HepG2 (cell line): ENCODE results near the gene ALG3. TPM values are rescaled to one million over a fixed set of nuclear protein-coding genes. Genes with fewer than 3 reads are reported as not detected.

Source experiments
- ATAC-seq: fragments of 200-7000 bp; cut with Tn5 transposase; 3 replicates; pipeline ENCODE4 v1.9.1; 2020; ENCODE audit warnings: mild to moderate bottlenecking, moderate library complexity
- BruUV-seq: library from RNA; stranded (reverse); fragments of 400-500 nt; replicated peaks from 2 replicates; lab custom pipeline; 2021; lab: Mats Ljungman, UMichigan
- CTCF ChIA-PET: fragments of 300-600 bp; formaldehyde crosslinking; extraction: SDS; loops from one replicate; lab custom pipeline; 2021; ENCODE audit warnings: low total read pairs, inconsistent platforms, low intra/inter-chr PET ratio; lab: Yijun Ruan, JAX
- POLR2A ChIA-PET: fragments of 350-600 bp; sonication (Branson Sonifier 250); formaldehyde crosslinking; loops from one replicate; lab custom pipeline; 2020; ENCODE audit warnings: antibody characterized with exemption, inconsistent platforms; lab: Yijun Ruan, JAX
- DNase-seq: peaks from one replicate; pipeline ENCODE4 v3.0.0-alpha.2; 2015; ENCODE audit warnings: low spot score
- FAIRE-seq: peaks from 3 replicates; lab custom pipeline; 2011; peaks lifted over from hg19 to GRCh38; lab: Jason Lieb, UNC
- H2AFZ ChIP-seq: one replicate; pipeline ENCODE4 v1.6.1; 2011; ENCODE audit warnings: low read length, inconsistent platforms
- H3K27ac ChIP-seq: fragments of 300-600 bp; 3 replicates; pipeline ENCODE4 v1.8.0; 2011; ENCODE audit warnings: mixed run types, mild to moderate bottlenecking, mixed read lengths, low read length, inconsistent platforms; ENCODE audit not compliant: insufficient read depth; ENCODE audit errors: extremely low read length
- H3K27me3 ChIP-seq, 2 experiments: fragments of 200-600 bp in 1 of 2; 2 replicates in 1 of 2; 3 replicates in 1 of 2; pipeline versions ENCODE4 v1.6.0 to v1.8.0; 2011; ENCODE audit warnings: low read length in 2 of 2, mild to moderate bottlenecking in 2 of 2, moderate library complexity in 2 of 2, inconsistent platforms in 1 of 2; ENCODE audit not compliant: insufficient read depth in 2 of 2, control insufficient read depth in 1 of 2
- H3K36me3 ChIP-seq, 2 experiments: fragments of 200-600 bp in 1 of 2; replicated peaks in 1 of 2; 2 replicates in 1 of 2; 3 replicates in 1 of 2; pipeline versions ENCODE4 v1.5.1 to v1.8.0; 2011; ENCODE audit warnings: low read length in 2 of 2, inconsistent platforms in 1 of 2; ENCODE audit not compliant: insufficient read depth in 2 of 2, control insufficient read depth in 1 of 2
- H3K4me1 ChIP-seq: 2 replicates; pipeline ENCODE4 v1.5.1; 2012; ENCODE audit warnings: low read length, inconsistent platforms; ENCODE audit not compliant: insufficient read depth
- H3K4me2 ChIP-seq: 2 replicates; pipeline ENCODE4 v1.6.0; 2011; ENCODE audit warnings: low read depth, low read length, inconsistent platforms
- H3K4me3 ChIP-seq, 3 experiments: fragments of 200-600 bp in 1 of 3; sonication (generic), shearing (Covaris generic) in 1 of 3; replicated peaks in 1 of 3; 2 replicates each; pipeline ENCODE4 v1.5.1; 2011 to 2016; ENCODE audit warnings: low read length in 3 of 3, inconsistent platforms in 2 of 3, low read depth in 2 of 3, mild to moderate bottlenecking in 2 of 3, control low read depth in 1 of 3, mixed read lengths in 1 of 3; ENCODE audit not compliant: insufficient read depth in 1 of 3
- H3K79me2 ChIP-seq: one replicate; pipeline ENCODE4 v1.6.1; 2011; ENCODE audit warnings: low read length, inconsistent platforms; ENCODE audit not compliant: insufficient read depth
- H3K9ac ChIP-seq: 2 replicates; pipeline ENCODE4 v1.6.0; 2011; ENCODE audit warnings: mild to moderate bottlenecking, low read depth, low read length, inconsistent platforms; ENCODE audit not compliant: insufficient read depth
- H3K9me3 ChIP-seq: 2 replicates; pipeline ENCODE4 v1.5.1; 2012; ENCODE audit warnings: mild to moderate bottlenecking, low read length
- H4K20me1 ChIP-seq: 2 replicates; pipeline ENCODE4 v1.6.0; 2011; ENCODE audit warnings: inconsistent platforms, mild to moderate bottlenecking, low read length, moderate library complexity; ENCODE audit not compliant: insufficient read depth
- WGBS: methylation state at CpG from one replicate; pipeline ENCODE4 v1.1.6; 2017; ENCODE audit warnings: low lambda C conversion rate; 5-methylcytosine and 5-hydroxymethylcytosine counted together
- in situ Hi-C: cut with HindIII; loops from 2 replicates; pipeline ENCODE4 v1.10.0; 2017; ENCODE audit warnings: low pct_unique_long_range_greater_than_20kb; ENCODE audit not compliant: extremely low pct_ligation_motif_present
- intact Hi-C: fragments of 100-400 bp; cut with micrococcal nuclease; formaldehyde crosslinking; loops from one replicate; pipeline ENCODE4 v1.10.0; 2022; ENCODE audit not compliant: unreplicated experiment
- polyA plus RNA-seq, 8 experiments: library from polyadenylated mRNA; depleted of rRNA in 3 of 8; stranded (reverse) in 7 of 8; unstranded in 1 of 8; fragments of >200 nt; fragmentation: Illumina TruSeq in 4 of 8; extraction: Trizol in 4 of 8; gene quantifications; 2 replicates each; pipeline versions ENCODE4 v1.2.1 to v1.2.3, GENCODE V29; 2011 to 2016; ENCODE audit warnings: low read depth in 4 of 8, missing spikeins in 1 of 8, mixed read lengths in 1 of 8; ENCODE audit not compliant: insufficient read depth in 1 of 8
- total RNA-seq, 5 experiments: library from RNA; depleted of rRNA; stranded (reverse); fragments of >200 nt; fragmentation: Illumina TruSeq; extraction: Trizol; gene quantifications; 2 replicates each; pipeline ENCODE4 v1.2.3, GENCODE V29; 2016; ENCODE audit warnings: low read depth in 1 of 5
- TF ChIP-seq, protein P1 (sequence below): IDR thresholded peaks from 2 replicates; pipeline ENCODE4 v1.6.1; 2016; ENCODE audit warnings: control low read depth
- TF ChIP-seq, protein P2 (sequence below), 2 experiments: sonication (generic) in 1 of 2; formaldehyde crosslinking in 1 of 2; IDR thresholded peaks; 2 replicates each; pipeline versions ENCODE4 v1.5.1 to v1.6.1; 2011 to 2020; ENCODE audit warnings: borderline replicate concordance in 1 of 2, low read depth in 1 of 2, low read length in 1 of 2, mild to moderate bottlenecking in 1 of 2, missing genetic modification reagents in 1 of 2, moderate library complexity in 1 of 2

Gene ALG3
- total and polyA plus RNA-seq, 2 of the 13 experiments (the other 11 are each of a cell fraction or from before 2014, with no cell fraction given) = 46.6 to 57.1 TPM

- BruUV-seq = no TSS peak
- H3K27me3 ChIP-seq = peaks cover 0 to 18% of the 10 kb centered on the region in 2 experiments; a peak in 3 of 5 replicates
- H3K4me1 ChIP-seq = peaks cover 31% of the 10 kb centered on the region
- H3K27ac ChIP-seq = peak overlapping the region; percentile 24
- TF ChIP-seq, protein P1, sequence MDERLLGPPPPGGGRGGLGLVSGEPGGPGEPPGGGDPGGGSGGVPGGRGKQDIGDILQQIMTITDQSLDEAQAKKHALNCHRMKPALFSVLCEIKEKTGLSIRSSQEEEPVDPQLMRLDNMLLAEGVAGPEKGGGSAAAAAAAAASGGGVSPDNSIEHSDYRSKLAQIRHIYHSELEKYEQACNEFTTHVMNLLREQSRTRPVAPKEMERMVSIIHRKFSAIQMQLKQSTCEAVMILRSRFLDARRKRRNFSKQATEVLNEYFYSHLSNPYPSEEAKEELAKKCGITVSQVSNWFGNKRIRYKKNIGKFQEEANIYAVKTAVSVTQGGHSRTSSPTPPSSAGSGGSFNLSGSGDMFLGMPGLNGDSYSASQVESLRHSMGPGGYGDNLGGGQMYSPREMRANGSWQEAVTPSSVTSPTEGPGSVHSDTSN (CRISPR knock-in tag) = no peak
- TF ChIP-seq, protein P2, sequence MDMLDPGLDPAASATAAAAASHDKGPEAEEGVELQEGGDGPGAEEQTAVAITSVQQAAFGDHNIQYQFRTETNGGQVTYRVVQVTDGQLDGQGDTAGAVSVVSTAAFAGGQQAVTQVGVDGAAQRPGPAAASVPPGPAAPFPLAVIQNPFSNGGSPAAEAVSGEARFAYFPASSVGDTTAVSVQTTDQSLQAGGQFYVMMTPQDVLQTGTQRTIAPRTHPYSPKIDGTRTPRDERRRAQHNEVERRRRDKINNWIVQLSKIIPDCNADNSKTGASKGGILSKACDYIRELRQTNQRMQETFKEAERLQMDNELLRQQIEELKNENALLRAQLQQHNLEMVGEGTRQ (IDR thresholded peaks at IDR 0.05; ENCODE audit: low read depth, low read length) = no peak
- TF ChIP-seq, protein P2 (CRISPR knock-in tag; IDR thresholded peaks at IDR 0.05; ENCODE audit: borderline replicate concordance) = 0 out of 2 replicates have a peak, but pooled peaks have one; percentile 11
- in situ Hi-C loops (no loop called here), intact Hi-C loops (loop anchor here (1.0 to 10.0 kb wide), 3 partner anchors 97 to 345 kb away; partner anchors contain the start of gene ABCC5)
- peaks cover 4% of the 10 kb centered on the region for H4K20me1 ChIP-seq
- H3K36me3 ChIP-seq = peaks cover 16 to 32% of the 10 kb centered on the region in 2 experiments
- no peak for FAIRE-seq
- H3K9ac ChIP-seq = no peak overlapping the region
- DNase-seq = no peak
- no peaks in the 10 kb centered on the region for H3K79me2 ChIP-seq
- 61% methylated on average over 4 of the region's 5 CpGs for WGBS
- CTCF ChIA-PET = interaction anchor here (1.1 to 1.6 kb wide), 3 partner anchors 13 to 202 kb away, joined by 4 to 13 read pairs (median 8); partner anchors contain the start of gene VWA5B2
- no peak overlapping the region for H2AFZ ChIP-seq
- no peaks in the 10 kb centered on the region for H3K9me3 ChIP-seq
- no peak overlapping the region for H3K4me2 ChIP-seq
- POLR2A ChIA-PET = interaction anchor here (0.7 to 1.4 kb wide), 10 partner anchors 10 to 120 kb away, joined by 3 to 8 read pairs (median 4); partner anchors contain the start of genes EIF2B5 and VWA5B2
- peak overlapping the region in 1 of 3 experiments; percentile 2; a peak in 1 of 6 replicates for H3K4me3 ChIP-seq
- ATAC-seq = peak; percentile 17
Measured at GRCh38 chr3:184242297-184242685, 6.5 kb downstream of the ALG3 start.
